ENCODE data around the gene RBBP8NL.
A peak's percentile ranks its signal among the peaks of the same experiment; 100 is the strongest.

The RBBP8NL gene

GRCh38 chr20:62393335-62393665 lies 34.0 kb downstream of the RBBP8NL start:
- DNase-seq (ENCODE audit: low read depth) = no peak

DNA sequence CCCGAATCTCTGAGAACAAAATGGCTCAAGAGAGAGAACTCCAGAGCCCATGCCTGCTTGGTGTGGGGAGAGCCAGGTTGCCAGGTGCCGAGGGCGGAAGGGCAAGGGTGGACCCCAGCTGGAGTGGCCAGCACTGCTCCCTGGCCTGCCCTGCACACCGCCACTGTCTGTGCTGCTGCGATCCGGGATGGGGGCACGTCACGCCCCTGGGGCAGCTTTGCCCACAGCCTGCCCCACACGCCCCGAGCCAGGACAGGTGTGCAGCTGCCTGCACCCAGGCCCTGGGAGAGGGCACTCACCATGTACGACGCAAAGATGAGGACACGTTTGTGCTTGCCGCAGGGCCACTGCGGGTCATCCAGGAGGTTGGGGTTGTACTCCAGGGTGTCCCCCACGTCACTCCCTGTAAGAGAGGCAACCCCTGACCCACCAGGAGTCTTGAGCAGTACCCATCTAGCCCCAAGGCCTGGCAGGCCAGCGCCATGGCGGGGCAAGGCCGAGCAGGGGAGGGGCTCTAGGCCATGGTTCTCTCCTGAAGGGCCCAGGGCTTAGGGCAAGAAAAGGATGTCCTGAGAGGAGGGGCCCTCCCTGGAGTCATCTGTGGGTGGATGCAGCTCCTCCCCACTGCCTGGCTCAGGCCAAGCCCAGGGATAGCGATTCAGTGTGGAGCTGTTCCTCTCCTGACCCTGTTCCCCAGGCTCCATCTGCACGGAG lies 34.6 kb downstream of the RBBP8NL start:
- no peak for DNase-seq (ENCODE audit: low read depth)

- DNase-seq (ENCODE audit: low read depth) = no peak
These were observed 35.3 kb downstream of the RBBP8NL start for GRCh38 chr20:62392077-62392418.

- no peak for DNase-seq (ENCODE audit: low read depth)
These were observed 35.9 kb downstream of the RBBP8NL start for GRCh38 chr20:62391165-62392076.

- DNase-seq (ENCODE audit: low read depth) = no peak
These were observed 36.8 kb downstream of the RBBP8NL start for GRCh38 chr20:62390317-62391164.

GRCh38 chr20:62389601-62390087 lies 37.7 kb downstream of the RBBP8NL start:
- DNase-seq (ENCODE audit: low read depth) = no peak

- no peak for DNase-seq (ENCODE audit: low read depth)
These were observed 38.3 kb downstream of the RBBP8NL start for GRCh38 chr20:62388839-62389600.

DNA sequence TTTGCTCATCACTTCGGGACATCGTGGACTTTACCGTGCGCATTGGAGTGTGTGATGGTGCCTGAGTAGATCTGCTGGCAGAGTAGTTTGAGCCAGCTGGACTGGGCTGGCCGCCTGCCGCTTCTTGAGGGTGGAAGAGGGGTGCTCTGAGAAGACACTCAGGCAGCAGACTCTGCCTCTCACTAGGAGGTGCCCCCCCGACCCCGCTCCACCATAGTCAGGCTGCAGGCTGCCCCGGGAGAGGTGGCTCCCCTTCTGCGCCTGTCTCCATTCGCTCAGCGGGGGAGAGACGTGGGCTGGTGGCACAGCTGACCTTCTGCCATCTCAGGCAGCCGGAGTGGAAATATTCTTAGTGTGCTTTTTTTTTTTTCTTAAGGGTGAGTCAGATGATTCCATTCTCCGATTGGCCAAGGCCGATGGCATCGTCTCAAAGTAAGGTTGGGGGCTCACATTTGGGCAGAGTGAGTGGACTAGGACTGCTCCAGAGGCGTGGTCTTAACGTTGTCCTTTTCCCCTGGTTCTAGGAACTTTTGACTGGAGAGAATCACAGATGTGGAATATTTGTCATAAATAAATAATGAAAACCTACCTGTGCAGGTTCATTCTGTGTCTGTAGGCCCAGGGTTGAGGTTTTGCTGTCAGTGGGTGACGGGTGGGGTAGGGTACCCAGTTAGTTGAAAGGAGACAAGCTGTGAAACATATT lies 39.3 kb downstream of the RBBP8NL start:
- DNase-seq (ENCODE audit: low read depth) = peak; percentile 40

GRCh38 chr20:62387219-62387913 lies 40.0 kb downstream of the RBBP8NL start:
- no peak for DNase-seq (ENCODE audit: low read depth)

- DNase-seq (ENCODE audit: low read depth) = peak; percentile 93
These were observed 40.7 kb downstream of the RBBP8NL start, which contains the start of gene RPS21 for GRCh38 chr20:62386383-62387218. TSS of gene RPS21 (plus strand) at chr20:62387103. CDS start at chr20:62387339, 236 bp downstream.

DNA sequence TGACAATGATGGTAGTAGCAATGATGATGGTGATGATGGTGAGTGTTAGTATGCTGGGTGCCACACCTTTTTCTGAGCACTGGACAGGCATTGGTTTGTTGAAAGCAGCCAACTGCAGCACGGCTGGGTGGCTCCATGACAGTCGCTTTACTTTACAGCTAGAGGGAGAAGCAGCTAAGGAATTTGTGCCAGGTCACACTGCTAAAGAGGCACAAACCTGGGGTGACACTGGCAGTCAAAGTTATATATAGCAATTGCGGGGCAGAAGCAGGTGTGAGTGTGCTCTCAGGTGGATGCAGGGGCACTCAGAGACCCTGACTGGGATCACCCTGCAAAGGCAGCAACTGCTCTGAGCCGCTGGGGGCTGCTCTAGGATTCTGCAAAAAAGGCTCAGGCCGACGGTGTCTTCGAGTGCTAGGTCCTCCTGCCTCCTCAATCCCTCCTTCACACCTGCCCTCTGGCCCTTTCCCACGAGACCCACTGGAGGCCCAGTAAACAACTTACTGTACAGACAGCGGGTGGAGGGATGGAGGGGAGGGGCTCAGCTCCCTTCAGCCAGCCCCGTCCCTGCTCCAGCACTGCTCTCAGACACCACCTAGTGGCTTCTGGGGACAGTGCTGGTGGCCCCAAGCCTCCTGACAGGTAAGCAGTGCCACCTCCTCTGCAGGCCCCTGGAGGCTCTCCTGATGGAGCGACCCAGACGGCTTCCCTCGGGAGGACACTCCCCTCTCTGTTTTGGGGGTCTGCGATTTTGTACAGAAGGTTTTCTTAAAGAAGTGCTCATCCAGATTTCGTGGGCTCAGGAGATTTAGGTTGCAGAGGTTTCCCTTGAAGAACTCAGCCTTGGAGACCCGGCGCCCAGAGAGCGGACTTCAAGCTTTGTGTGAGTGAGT lies 44.8 kb downstream of the RBBP8NL start:
- peak; percentile 70 for DNase-seq (ENCODE audit: low read depth)

GRCh38 chr20:62381842-62382241 lies 45.5 kb downstream of the RBBP8NL start:
- no peak for DNase-seq (ENCODE audit: low read depth)

- DNase-seq (ENCODE audit: low read depth) = peak; percentile 87
These were observed 46.0 kb downstream of the RBBP8NL start for GRCh38 chr20:62381202-62381797.

GRCh38 chr20:62378215-62378614 lies 49.1 kb downstream of the RBBP8NL start:
- no peak for DNase-seq (ENCODE audit: low read depth)

- no peak for DNase-seq (ENCODE audit: low read depth)
These were observed 49.6 kb downstream of the RBBP8NL start for GRCh38 chr20:62377615-62378178.

GRCh38 chr20:62377064-62377461 lies 50.3 kb downstream of the RBBP8NL start:
- DNase-seq (ENCODE audit: low read depth) = no peak

Data from iris pigment epithelial cell (primary cell).